Left cardiac atrium (tissue), 4 donors: Measurements from ENCODE around the gene TREM1. TPM values are rescaled to one million over a fixed set of nuclear protein-coding genes. Genes with fewer than 3 reads are reported as not detected.

Experiments
- ATAC-seq, 2 donors: fragments of 200-7000 bp; cut with Tn5 transposase; one replicate each; pipeline ENCODE4 v1.9.1; 2020; ENCODE audit warnings: mild to moderate bottlenecking in 2 of 2, moderate library complexity in 2 of 2
- DNase-seq: peaks from one replicate; pipeline ENCODE4 v3.0.0-alpha.2; 2020
- intact Hi-C, 2 donors: fragments of 100-400 bp; cut with DNase I; formaldehyde crosslinking; loops; one replicate each; pipeline versions ENCODE4 v1.14.1 to v1.15.1; 2022 to 2023
- total RNA-seq, 2 donors: library from RNA; stranded (reverse); fragmentation: NEBNext Ultra II Directional; extraction: Animal tissue kit (Norgen Biotek cat#: 25700); gene quantifications; one replicate each; pipeline ENCODE4 v1.2.1, GENCODE V29; 2021
- donor health status: DM: no; HTN: yes; CAD: no.
- donor health status: DM: no; HTN: yes; CAD: no; lungs with severe emphysema.
- donor health status: DM: yes; HTN: yes; CAD: no.
- donor health status: Dilated cardiomyopathy.

Gene TREM1
- total RNA-seq, 2 donors from 2014 or later, result 1.7 to 3.0 TPM

DNA sequence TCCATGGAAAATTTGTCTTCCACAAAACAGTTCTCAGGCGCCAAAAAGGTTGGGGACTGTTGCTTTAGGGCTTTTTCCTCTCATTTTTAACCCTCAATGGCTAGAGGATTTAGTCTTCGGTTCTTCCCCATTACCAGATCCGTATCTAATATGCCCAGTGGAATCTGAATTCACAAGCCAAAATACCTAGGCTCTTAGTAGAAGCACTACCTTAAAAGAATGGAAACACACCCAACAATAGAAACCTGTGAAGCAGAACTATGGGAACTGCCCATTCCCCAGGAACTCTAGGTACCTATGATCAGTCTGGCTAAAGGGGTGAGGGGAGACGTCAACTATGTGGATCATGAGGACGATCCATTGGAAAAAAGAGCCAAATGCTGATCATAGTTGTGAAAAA is 55.2 kb downstream of the TREM1 start:
- intact Hi-C loops, result no loop called here
- ATAC-seq (no peak), DNase-seq (no peak)

DNA sequence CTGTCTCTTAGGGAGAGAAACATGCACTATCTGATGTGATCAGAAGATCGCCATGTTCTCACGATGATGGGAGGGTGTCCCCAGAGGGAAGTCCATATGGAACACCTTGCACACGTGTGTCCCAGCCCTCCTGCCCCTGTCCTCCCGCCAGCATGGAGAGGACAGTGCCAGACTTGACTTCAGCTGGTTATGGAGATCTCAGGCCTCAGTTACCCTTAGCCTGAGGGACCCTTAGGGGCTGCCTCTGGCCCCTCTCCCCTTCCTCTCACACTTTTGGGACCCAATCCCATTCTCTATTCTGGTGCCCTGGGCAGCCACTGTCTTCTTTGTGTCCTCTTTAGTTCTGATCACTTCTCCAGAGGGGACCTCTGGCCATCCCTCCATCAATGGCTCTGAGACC is 56.8 kb downstream of the TREM1 start:
- ATAC-seq (no peak), DNase-seq (no peak)
- intact Hi-C loops, result no loop called here

DNA sequence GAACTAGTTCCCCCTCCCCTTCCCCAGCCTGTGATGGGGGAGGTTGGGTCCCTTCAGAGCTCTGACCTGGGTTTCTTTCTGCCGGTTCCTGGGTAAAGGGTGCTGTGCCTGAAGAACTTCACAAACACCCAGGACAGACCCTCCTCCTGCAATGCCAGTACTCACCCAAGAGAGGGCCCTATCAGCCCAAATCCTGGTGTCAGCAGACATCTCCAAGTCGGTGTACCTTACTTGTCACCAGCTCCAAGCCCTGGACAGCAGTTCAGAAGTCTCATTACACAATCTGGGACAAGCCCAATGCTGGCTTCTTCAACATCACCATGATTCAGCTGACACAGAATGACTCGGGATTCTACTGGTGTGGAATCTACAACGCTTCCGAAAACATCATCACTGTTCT is 57.9 kb downstream of the TREM1 start:
- ATAC-seq (no peak), DNase-seq (no peak)
- intact Hi-C loops, result no loop called here

DNA sequence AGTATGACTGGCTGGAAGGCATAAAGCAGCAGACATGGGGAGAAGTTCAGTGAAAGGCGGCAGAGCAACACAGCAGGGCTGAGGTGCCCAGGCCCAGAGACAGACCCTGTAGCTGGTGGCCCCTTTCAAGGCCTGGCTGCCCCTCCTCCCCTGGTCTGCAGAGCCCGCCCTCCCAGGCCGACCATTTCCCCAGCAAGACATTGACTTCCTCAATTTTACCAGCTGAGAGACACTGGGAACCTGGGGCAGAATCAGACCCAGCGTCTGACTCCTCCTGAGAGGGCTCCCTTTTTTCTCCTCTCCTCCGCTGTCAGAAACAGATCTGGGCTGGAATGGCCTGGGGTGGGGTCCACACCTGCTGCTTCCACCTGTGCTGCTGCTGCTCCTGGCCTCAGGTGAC is 58.4 kb downstream of the TREM1 start, which contains the start of gene TREML4:
Gene TREML4, plus strand, starts transcription at position 254 of the 400 bp plus-strand sequence. Its CDS starts 79 bp downstream, at position 333.
- no peak for DNase-seq
- intact Hi-C loops, result no loop called here
- ATAC-seq, result no peak

DNA sequence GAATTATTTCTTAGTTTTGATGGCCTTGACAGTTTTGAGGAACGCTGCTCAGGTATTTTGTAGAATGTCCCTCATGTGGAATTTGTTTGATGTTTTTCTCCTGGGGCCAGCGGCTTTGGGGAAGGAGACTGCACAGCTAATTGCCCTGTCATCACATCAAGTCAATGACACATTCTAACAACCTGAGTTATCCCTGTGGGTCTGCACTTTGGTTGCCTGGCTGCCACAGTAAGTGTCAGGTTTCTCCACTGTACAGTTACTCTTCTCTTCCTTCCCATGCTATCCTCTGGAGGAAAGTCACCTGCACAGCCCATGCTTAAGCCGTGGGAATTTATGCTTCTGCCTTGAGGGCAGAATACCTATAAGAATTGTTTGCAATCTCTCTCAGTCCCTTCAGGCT is 59.7 kb downstream of the TREM1 start:
- ATAC-seq (no peak), DNase-seq (no peak)
- intact Hi-C loops, result no loop called here

DNA sequence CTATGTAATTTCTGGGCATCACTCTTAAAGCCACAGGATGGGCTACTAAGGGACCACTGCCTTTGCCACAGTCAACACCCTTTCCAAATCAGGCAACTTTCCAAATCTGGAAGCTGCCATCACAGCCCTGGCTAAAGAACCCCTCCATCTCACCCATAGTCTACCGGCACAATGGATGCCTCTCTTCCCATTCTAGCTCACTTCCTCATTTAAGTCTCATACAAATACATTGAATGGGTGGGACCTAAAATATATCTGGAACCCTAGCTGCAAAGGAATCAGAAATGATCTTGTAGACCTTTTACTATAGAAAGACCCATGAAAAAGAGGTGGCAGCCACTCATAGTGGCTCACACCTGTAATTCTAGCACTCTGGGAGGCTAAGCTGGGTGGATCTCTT is 61.7 kb downstream of the TREM1 start:
- intact Hi-C loops, result no loop called here
- no peak for ATAC-seq
- DNase-seq, result no peak

Other genes with a start within 250 kb of the TREM1 start
- gene UNC5CL, start 247.5 kb downstream of the TREM1 start, total RNA-seq, result under 1 TPM; 0.27 to 0.86 TPM
- not detected for gene TSPO2, start 244.2 kb downstream of the TREM1 start, total RNA-seq
- 100 to 1,000 TPM in 1 of 2 donors, 10 to 100 TPM in 1; 42.1 to 103 TPM for gene APOBEC2, start 233.5 kb downstream of the TREM1 start, total RNA-seq
- 10 to 100 TPM; 13.9 to 16.3 TPM for gene OARD1, start 214.3 kb downstream of the TREM1 start, total RNA-seq
- gene NFYA, start 213.7 kb downstream of the TREM1 start, total RNA-seq, result 10 to 100 TPM; 11.5 to 11.8 TPM
- gene TREML1, start 132.3 kb downstream of the TREM1 start, total RNA-seq, result not detected
- 1 to 10 TPM; 1.1 to 3.1 TPM for gene TREM2, start 123.6 kb downstream of the TREM1 start, total RNA-seq
- under 1 TPM; 0.13 to 0.15 TPM for gene TREML2, start 85.5 kb downstream of the TREM1 start, total RNA-seq
- not detected for gene TREML4, start 58.3 kb downstream of the TREM1 start, total RNA-seq
- not detected for gene NCR2, start 48.9 kb upstream of the TREM1 start, total RNA-seq